ENCODE measurements around the gene FES.
"Not testable (repeated sequence)": the region's sequence is repeated elsewhere in the genome, so short reads cannot be mapped to it uniquely, and the experiment has no call there.

FES gene

DNA sequence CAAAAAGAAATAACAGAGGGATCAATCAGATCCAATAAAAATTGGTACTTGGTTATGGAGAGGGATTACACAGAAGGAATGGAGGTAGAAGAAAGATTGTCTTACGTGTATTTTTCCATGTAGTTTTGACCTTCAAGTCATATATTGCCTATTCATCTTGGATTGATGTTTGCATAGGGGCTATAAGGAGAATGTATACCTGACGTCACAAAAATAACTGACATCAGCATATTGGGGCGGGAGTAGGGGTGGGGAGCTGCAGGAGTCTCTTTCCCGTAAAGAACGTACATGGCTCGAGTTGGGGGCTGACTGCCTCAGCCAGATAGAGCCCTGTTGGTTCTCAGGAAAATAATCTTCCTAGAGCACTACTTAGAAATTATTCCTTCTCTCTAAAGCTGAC is 21.8 kb upstream of the FES start:
- DNase-seq = no peak

GRCh38 chr15:90862964-90863778 is 21.1 kb upstream of the FES start:
- peak; percentile 84 to 88 (median 87) for DNase-seq

DNA sequence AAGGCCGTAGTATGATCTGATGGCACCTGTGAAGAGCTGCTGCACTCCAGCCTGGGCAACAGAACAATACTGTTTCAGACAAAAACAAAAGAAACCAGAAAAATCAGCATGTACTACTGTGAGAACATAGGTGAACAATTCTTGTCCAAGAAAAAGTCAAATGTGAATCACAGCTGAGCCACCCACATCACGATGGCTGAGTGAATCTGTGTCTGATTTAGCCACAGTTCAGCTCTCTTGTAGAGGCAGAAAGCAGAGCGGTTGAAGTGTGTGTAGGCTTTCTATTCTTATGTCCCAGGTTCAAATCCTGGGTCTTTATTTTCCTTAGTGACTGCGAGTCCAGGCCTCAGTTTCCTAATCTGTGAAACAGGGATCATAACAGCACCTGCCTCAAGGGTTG is 20.3 kb upstream of the FES start:
- DNase-seq = peak; percentile 36 to 58 (median 58)

GRCh38 chr15:90864507-90864906 is 19.8 kb upstream of the FES start:
- DNase-seq = no peak

GRCh38 chr15:90865702-90866101 is 18.6 kb upstream of the FES start:
- no peak for DNase-seq

DNA sequence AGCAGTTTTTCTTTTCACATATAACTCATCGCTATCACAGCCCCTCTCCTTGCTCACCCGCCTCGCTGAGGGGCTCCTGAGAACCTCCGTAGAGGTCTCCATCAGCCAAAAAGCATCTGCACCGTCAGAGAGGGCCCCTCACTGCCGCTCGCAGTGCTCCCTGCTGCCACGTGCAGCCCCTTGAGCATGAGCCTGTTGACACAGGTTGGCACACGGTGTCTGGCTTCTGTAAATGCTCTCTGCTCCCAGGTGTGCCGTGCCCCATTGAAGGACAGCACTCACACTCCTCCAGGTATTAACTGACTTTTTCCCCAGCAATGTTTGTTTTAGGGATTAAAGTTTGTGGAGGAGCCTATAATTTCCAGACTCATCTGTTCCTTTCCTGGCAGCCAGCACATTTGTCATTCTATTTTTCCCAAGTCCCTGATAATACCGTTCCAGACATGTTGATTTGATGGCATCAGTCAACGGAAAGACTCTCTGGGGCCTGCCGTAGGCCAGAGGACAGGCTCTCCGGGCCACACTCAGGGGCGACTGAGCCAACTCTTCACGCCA is 18.1 kb upstream of the FES start:
- DNase-seq = no peak

GRCh38 chr15:90866800-90867199 is 17.5 kb upstream of the FES start:
- DNase-seq = no peak

DNA sequence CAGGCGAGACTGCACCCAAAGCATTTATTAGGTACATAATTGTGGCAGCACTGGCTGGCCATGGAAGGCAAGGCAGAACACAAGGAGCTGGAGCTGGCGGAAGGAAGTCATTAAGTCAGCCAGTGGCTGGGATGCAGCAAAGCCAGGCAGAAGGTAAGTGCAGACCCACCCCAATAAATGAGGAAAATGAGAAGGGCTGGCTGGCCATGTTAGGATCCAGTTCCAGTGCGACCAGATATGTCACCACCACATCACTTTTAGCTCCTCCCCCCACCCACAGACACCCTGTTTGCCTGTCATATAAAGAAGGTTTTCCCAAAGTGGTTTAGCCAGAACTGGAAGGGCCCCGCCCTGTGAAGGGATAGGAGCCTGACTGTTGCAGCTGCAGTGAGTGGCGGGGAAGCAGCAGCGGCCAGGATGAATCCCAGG is 16.0 kb upstream of the FES start, which contains the start of gene FURIN:
Gene FURIN (plus strand): TSS at position 328 of the 429 bp plus-strand sequence. CDS start 7,153 bp downstream, outside the sequence.
- DNase-seq = peak; percentile 70 to 83 (median 77)

DNA sequence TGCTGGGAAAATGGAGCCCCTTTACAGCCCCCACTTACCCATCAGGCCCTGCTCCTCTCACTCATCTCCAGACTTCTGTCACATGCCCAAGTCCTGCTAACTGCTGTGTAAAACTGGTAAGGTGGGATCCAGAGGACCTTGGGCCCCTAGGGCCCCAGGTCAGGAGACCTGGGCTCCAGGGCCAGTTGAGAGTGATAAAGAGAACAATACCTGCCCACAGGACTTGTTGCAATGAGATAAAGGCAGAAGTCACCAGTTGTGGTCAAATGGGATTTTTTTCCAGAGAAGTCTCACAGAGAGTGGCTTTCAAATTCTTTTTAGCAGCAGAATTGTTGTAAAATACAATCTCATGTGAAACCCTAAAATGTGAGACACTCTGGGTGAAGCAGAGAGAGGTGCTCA is 15.2 kb upstream of the FES start:
- no peak for DNase-seq

DNA sequence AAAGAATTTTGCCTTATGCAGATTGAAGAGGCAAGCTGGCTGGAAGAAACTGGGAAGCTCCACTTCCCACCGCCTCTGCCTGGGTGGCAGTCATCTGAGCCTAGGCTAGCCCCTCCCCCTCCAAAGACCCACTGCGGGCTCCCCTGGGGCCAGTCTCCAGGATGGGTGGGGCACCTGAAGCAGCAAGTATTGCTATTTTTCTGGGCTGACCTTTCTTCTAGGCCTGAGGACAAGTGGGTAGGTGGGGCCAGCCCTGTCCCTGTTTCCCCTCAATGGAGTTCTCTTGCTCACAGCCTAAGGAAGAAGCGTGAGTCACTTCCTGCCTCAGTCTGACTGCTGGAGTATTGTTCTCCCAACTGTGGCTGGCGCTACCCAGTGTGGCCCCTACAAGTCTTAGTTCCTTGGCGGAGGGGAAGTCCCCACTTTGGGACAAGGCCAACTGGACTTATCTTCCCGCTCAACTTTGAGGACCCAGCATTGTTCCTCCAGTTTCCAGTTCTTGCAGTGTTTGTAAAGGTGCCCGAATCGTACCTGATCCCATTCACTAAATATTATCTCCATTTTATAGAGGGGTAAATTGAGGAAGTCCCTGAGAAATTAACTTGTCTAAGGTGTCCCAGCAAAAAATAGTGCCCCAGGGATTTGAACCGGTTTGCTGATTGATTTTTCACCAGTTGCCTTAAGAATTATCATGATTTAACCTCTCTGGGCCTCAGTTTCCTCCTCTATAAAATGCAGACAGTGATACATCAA is 14.5 kb upstream of the FES start:
- peak; percentile 91 to 97 (median 94) for DNase-seq

DNA sequence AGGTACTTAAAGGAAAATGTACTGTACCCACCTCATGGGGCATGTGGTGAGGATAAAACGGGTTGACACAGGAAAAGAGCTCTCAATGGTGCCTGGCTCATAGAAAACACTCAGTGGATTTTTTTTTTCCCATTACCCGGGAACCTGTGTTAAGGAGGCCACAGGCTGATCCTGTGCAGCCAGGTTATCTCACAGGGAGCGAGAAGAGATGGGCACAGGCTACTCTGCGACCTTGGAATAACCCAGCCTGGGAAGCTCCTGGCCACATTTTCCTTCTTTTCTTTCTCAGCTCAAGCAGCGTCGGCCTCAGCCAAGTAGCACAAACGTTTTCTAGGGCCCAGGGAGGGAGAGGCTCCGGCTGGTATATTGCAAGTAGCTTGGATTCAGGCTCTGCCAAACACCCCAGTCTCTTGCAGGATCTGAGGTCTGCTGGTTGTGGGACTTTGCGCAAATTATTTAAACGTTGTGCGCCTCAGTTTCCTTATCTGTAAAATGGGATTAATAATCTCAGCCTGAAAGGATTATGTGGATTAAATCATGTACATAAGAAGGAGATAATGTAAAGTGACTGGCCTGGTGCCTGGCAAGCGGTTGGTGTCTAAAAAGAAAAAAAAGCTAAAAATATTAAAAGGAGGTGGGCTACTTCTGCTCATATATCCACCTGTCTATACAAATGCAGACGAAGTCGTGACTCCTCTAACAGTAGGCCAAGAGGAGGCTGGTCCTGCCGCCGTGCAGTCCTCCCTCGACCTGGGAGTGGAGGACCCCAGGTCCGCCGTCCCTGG is 13.8 kb upstream of the FES start:
- no peak for DNase-seq

GRCh38 chr15:90871139-90871715 is 13.1 kb upstream of the FES start:
- peak in 2 of 3 donors; percentile 47 to 67 for DNase-seq

GRCh38 chr15:90871716-90872485 is 12.4 kb upstream of the FES start:
- DNase-seq = peak in 2 of 3 donors; percentile 39 to 69

DNA sequence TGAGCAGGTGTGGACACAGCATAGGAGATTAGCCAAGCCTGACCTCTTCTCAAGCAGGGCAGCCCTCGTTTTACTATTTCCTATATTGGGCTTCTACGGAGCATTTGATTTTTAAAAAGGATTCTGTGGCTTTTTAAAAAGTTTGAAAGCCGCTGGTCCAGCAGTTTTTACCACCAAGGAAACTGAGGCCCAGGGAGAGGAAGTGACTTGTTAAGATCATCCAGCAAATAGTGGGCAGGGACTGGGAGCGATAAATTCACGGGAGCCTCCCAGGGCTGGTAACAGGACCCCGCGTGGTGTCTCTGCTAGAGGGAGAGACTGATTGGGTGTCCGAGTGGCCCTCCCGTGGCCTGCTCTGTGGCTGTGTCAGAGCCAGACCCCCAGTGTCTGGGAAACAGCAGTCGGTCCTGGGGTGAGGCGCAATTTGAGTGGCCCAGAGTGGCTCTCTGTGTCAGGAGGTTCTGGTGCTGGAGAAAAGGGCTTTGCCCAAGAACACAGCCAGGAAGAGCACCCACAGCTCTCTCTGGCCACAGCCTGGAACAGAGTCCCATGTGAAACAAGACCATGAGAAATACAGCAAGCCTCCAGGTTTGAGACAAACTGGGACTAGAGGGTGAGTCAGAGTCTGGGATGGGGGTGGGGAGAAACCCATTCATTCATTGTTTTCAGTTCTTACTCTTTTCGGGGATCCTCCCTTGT is 11.7 kb upstream of the FES start:
- DNase-seq = peak; percentile 86 to 90 (median 87)

DNA sequence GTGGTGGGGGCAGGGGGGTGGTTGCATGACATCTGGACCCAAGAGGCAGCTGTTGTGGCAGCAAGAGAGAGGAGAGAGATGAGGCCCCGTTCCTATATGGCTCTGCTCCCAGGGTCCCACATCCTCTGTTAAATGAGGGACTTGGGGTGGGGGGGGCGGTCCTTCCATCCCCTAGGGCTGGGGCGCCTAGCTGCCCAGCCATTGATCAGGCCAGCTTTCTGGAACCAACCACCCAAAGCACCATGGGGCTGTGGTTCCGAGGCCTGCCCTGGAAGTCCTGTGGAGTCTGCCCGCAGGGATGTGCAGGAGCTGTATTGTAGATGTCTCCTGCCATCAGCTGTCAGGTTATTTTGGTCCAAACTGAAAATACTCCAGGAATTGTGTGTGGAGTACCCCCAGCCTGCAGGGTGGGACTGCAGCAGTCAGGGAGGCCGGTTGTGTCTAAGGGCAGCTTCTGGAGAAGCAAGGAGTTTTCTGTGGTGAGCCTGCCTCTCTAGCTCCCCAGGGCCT is 10.8 kb upstream of the FES start:
- DNase-seq = no peak

DNA sequence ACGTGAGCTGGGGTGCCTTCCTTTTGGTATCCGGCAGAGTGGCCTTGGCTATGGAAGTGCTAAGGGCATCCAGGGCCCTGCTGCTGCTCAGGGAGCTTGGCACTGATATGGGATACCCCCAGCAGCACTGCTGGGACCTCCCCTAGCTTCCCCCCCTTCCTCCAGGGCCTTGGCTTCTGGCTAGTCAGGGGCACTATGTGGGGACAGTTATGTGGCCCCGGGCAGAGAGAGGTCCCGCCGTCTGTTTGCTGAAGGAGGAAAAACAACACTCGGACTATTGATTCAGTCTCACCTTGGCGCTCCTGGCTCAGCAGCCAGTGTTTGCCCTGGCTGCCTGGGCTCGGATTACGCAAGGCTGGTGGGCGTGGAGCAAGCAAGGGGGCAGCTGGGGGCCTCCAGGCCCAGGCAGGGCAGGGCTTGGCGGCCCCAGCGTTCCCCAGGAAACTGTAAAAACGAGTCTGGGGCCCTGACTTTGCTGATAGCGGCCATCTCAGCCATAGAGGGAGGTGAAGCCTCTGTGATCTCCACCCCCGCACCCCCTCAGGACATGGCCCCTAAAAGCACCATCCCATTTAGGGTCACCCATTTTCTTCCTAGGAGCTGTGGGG is 10.2 kb upstream of the FES start:
- peak in 1 of 3 donors; percentile 17 for DNase-seq

DNA sequence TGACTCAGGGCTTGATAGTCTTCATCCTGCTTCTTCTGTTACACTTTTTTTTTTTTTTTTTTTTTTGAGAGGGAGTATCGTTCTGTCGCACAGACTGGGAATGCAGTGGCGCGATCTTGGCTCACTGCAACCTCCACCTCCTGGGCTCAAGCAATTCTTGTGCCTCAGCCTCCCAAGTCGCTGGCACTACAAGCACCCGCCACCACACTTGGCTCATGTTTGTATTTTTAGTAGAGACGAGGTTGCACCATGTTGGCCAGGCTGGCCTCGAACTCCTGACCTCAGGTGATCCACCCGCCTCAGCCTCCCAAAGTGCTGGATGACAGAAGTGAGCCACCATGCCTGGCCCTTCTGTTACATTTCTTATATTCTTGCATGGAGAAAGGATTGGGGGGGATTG is 9.3 kb upstream of the FES start:
- DNase-seq = not testable (repeated sequence)

GRCh38 chr15:90875549-90875981 is 8.7 kb upstream of the FES start:
- no peak for DNase-seq

DNA sequence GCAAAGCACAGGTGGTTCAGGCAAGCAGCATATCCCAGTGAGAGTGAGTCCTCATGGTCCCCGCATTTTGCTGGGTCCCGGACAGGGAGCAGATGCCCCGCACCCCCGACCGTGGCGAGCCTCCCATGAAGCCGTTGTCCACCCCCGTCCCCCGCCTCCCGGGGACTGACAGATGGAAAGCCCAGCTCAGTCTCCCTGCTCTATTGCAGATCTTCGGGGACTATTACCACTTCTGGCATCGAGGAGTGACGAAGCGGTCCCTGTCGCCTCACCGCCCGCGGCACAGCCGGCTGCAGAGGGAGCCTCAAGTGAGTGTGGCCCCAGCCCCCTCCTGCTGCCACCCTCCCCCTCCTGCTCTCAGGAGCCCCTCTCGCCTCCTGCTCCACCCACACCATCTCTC is 8.3 kb upstream of the FES start:
- DNase-seq = no peak

DNA sequence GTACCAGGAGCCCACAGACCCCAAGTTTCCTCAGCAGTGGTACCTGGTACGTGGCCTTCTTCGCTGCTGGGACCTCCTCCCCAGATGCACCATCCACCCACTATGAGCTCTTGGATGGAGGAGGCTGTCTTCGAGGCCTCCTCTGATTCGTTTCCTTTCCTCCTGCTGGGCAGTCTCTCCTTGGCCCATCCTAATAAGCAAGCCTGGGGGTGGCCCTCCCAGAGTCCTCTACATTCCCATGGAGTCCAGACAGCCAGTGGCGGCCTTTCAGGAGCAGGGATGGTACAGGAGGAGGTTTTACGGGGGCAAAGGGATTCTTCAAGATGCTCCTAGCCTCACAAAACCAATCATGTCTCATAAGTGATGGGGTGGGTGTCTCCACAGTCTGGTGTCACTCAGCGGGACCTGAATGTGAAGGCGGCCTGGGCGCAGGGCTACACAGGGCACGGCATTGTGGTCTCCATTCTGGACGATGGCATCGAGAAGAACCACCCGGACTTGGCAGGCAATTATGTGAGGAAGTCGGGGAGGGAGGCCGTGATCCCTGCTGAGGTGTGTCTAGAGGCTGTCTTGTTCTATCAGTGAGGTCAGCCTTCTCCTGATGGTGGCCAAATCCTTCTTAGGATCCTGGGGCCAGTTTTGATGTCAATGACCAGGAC is 7.7 kb upstream of the FES start:
- DNase-seq = no peak

All from suppressor macrophage treated with lipopolysaccharide for 1 hour (primary cell).